ENCODE data around the gene RNASE9. TPM values are rescaled to one million over a fixed set of nuclear protein-coding genes. Genes with fewer than 3 reads are reported as not detected.

RNASE9 gene
- polyA plus RNA-seq, 1 experiment, result not detected

DNA sequence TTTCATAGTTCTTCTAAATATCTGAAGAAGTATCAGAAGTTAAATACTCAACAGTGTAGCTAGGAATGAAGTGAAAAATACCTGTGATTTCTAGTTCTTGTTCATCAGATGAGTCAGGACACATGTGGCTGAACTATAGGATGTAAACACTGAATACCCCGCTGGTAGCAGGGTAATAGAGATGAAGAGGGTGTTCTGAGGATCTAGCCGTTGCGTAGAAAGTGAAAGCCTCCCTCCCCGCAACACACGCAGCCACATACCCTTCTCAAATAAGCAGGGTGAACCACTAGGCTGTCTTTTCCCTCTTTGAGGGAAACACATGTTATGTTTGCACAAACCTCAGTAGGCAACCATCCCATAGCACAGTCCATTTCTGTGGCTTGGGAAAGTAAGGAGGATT is 46.8 kb upstream of the RNASE9 start:
- POLR2A ChIA-PET, result no interaction called here

GRCh38 chr14:20606902-20607242 is 46.0 kb upstream of the RNASE9 start:
- no peak for TF ChIP-seq CTCF (IDR thresholded peaks at IDR 0.05; ENCODE audit: low read depth, low read length)
- Histone ChIP-seq H3K27me3 (ENCODE audit: control insufficient read depth, insufficient read depth, low read length) (no peaks in the 10 kb centered on the region), H3K4me3 (ENCODE audit: low read depth, low read length) (no peak overlapping the region), H3K27ac (ENCODE audit: low read depth, low read length) (no peak overlapping the region), H3K9me3 (ENCODE audit: control insufficient read depth, insufficient read depth, low read length) (no peaks in the 10 kb centered on the region)
- ChIA-PET POLR2A (no interaction called here), CTCF (interaction anchor here (0.6 to 7.9 kb wide), 8 partner anchors 76 to 280 kb away, joined by 3 to 71 read pairs (median 3); partner anchors contain the start of genes APEX1, OSGEP, PARP2 and PIP4P1)
- DNase-seq (ENCODE audit: low read depth, low spot score), result no peak

More for the DNA sequence above, 46.8 kb upstream of the RNASE9 start:
- CTCF ChIA-PET, result interaction anchor here (0.6 to 7.9 kb wide), 9 partner anchors 77 to 1040 kb away, joined by 3 to 71 read pairs (median 4); partner anchors contain the start of genes PARP2, PIP4P1 and TEP1
- Histone ChIP-seq H3K27ac (ENCODE audit: low read depth, low read length) (no peak overlapping the region), H3K9me3 (ENCODE audit: control insufficient read depth, insufficient read depth, low read length) (no peaks in the 10 kb centered on the region), H3K4me3 (ENCODE audit: low read depth, low read length) (no peak overlapping the region), H3K27me3 (ENCODE audit: control insufficient read depth, insufficient read depth, low read length) (no peaks in the 10 kb centered on the region)
- DNase-seq (ENCODE audit: low read depth, low spot score), result no peak
- no peak for TF ChIP-seq CTCF (IDR thresholded peaks at IDR 0.05; ENCODE audit: low read depth, low read length)

- no peaks in the 10 kb centered on the region for H3K9me3 ChIP-seq (ENCODE audit: control insufficient read depth, insufficient read depth, low read length)
- CTCF ChIA-PET, result interaction anchor here (0.6 to 7.9 kb wide), 7 partner anchors 74 to 280 kb away, joined by 3 to 71 read pairs (median 3); partner anchors contain the start of genes APEX1, OSGEP, PARP2 and TEP1
- H3K27me3 ChIP-seq (ENCODE audit: control insufficient read depth, insufficient read depth, low read length), result no peaks in the 10 kb centered on the region
- no peak overlapping the region for H3K27ac ChIP-seq (ENCODE audit: low read depth, low read length)
- POLR2A ChIA-PET, result no interaction called here
- no peak overlapping the region for H3K4me3 ChIP-seq (ENCODE audit: low read depth, low read length)
- peak; percentile 62 for TF ChIP-seq CTCF (IDR thresholded peaks at IDR 0.05; ENCODE audit: low read depth, low read length)
- DNase-seq (ENCODE audit: low read depth, low spot score), result no peak
These were observed 45.5 kb upstream of the RNASE9 start for GRCh38 chr14:20606190-20606901.

- POLR2A ChIA-PET, result no interaction called here
- no peaks in the 10 kb centered on the region for H3K9me3 ChIP-seq (ENCODE audit: control insufficient read depth, insufficient read depth, low read length)
- CTCF ChIA-PET, result interaction anchor here (7.9 kb wide), 1 partner anchor 277 kb away, joined by 71 read pairs; no protein-coding TSS in a partner anchor
- H3K4me3 ChIP-seq (ENCODE audit: low read depth, low read length), result no peak overlapping the region
- no peak overlapping the region for H3K27ac ChIP-seq (ENCODE audit: low read depth, low read length)
- H3K27me3 ChIP-seq (ENCODE audit: control insufficient read depth, insufficient read depth, low read length), result peaks cover 2% of the 10 kb centered on the region
- DNase-seq (ENCODE audit: low read depth, low spot score), result no peak
- no peak for TF ChIP-seq CTCF (IDR thresholded peaks at IDR 0.05; ENCODE audit: low read depth, low read length)
These were observed 43.2 kb upstream of the RNASE9 start for GRCh38 chr14:20603813-20604690.

GRCh38 chr14:20602583-20602982 is 41.7 kb upstream of the RNASE9 start:
- peaks cover 2% of the 10 kb centered on the region for H3K27me3 ChIP-seq (ENCODE audit: control insufficient read depth, insufficient read depth, low read length)
- H3K27ac ChIP-seq (ENCODE audit: low read depth, low read length), result no peak overlapping the region
- no peak overlapping the region for H3K4me3 ChIP-seq (ENCODE audit: low read depth, low read length)
- DNase-seq (ENCODE audit: low read depth, low spot score), result no peak
- TF ChIP-seq CTCF (IDR thresholded peaks at IDR 0.05; ENCODE audit: low read depth, low read length), result no peak
- no peaks in the 10 kb centered on the region for H3K9me3 ChIP-seq (ENCODE audit: control insufficient read depth, insufficient read depth, low read length)
- CTCF ChIA-PET, result no interaction called here
- POLR2A ChIA-PET, result no interaction called here
